ENCODE measurements around the gene VPS52.

VPS52 gene

GRCh38 chr6:33280539-33280938, 8.9 kb upstream of the VPS52 start:
- ChIA-PET POLR2A (interaction anchor here (0.8 to 1.0 kb wide), 2 partner anchors 8 to 9 kb away, joined by 3 to 7 read pairs; partner anchors contain the start of genes PFDN6, RPS18, VPS52 and WDR46), CTCF (interaction anchor here (0.8 to 1.6 kb wide), 3 partner anchors 9 to 21 kb away, joined by 3 read pairs; partner anchors contain the start of genes PFDN6, RGL2 and WDR46)
- TF ChIP-seq CTCF (IDR thresholded peaks at IDR 0.05; ENCODE audit: control extremely low read depth, extremely low read depth, low read depth, missing control alignments) = no peak
- no peak for DNase-seq (ENCODE audit: extremely low spot score)

GRCh38 chr6:33279971-33280511, 8.4 kb upstream of the VPS52 start:
- CTCF ChIA-PET = interaction anchor here (1.1 to 4.4 kb wide), 3 partner anchors 9 to 21 kb away, joined by 3 to 37 read pairs (median 6); partner anchors contain the start of genes PFDN6 and WDR46
- POLR2A ChIA-PET = interaction anchor here (0.5 to 1.0 kb wide), 3 partner anchors 8 to 20 kb away, joined by 3 to 7 read pairs (median 3); partner anchors contain the start of genes PFDN6, RPS18, VPS52 and WDR46
- no peak for DNase-seq (ENCODE audit: extremely low spot score)
- TF ChIP-seq CTCF (IDR thresholded peaks at IDR 0.05; ENCODE audit: control extremely low read depth, extremely low read depth, low read depth, missing control alignments) = peak; percentile 38

GRCh38 chr6:33279257-33279695, 7.6 kb upstream of the VPS52 start:
- no peak for TF ChIP-seq CTCF (IDR thresholded peaks at IDR 0.05; ENCODE audit: control extremely low read depth, extremely low read depth, low read depth, missing control alignments)
- CTCF ChIA-PET = interaction anchor here (1.1 to 4.4 kb wide), 4 partner anchors 9 to 66 kb away, joined by 3 to 37 read pairs (median 9); partner anchors contain the start of genes PFDN6 and WDR46
- POLR2A ChIA-PET = interaction anchor here (1.0 kb wide), 1 partner anchor 20 kb away, joined by 3 read pairs; no protein-coding TSS in a partner anchor
- DNase-seq (ENCODE audit: extremely low spot score) = no peak

- CTCF ChIA-PET = interaction anchor here (0.8 to 4.4 kb wide), 4 partner anchors 10 to 67 kb away, joined by 3 to 37 read pairs (median 9); partner anchors contain the start of genes PFDN6 and WDR46
- no peak for DNase-seq (ENCODE audit: extremely low spot score)
- POLR2A ChIA-PET = interaction anchor here (0.5 to 2.2 kb wide), 3 partner anchors 21 to 307 kb away, joined by 3 to 9 read pairs (median 4); no protein-coding TSS in a partner anchor
- no peak for TF ChIP-seq CTCF (IDR thresholded peaks at IDR 0.05; ENCODE audit: control extremely low read depth, extremely low read depth, low read depth, missing control alignments)
Observed at GRCh38 chr6:33278810-33279209, 7.1 kb upstream of the VPS52 start.

GRCh38 chr6:33278392-33278741, 6.7 kb upstream of the VPS52 start:
- POLR2A ChIA-PET = interaction anchor here (0.5 to 2.2 kb wide), 4 partner anchors 21 to 306 kb away, joined by 3 to 9 read pairs (median 4); no protein-coding TSS in a partner anchor
- DNase-seq (ENCODE audit: extremely low spot score) = no peak
- CTCF ChIA-PET = interaction anchor here (0.8 to 4.4 kb wide), 10 partner anchors 9 to 306 kb away, joined by 3 to 37 read pairs (median 6); partner anchors contain the start of genes PFDN6, RGL2 and WDR46
- TF ChIP-seq CTCF (IDR thresholded peaks at IDR 0.05; ENCODE audit: control extremely low read depth, extremely low read depth, low read depth, missing control alignments) = no peak

- TF ChIP-seq CTCF (IDR thresholded peaks at IDR 0.05; ENCODE audit: control extremely low read depth, extremely low read depth, low read depth, missing control alignments) = no peak
- POLR2A ChIA-PET = interaction anchor here (0.5 to 2.2 kb wide), 10 partner anchors 12 to 432 kb away, joined by 3 to 12 read pairs (median 6); partner anchors contain the start of genes PFDN6, RGL2, WDR46 and ZBTB22
- CTCF ChIA-PET = interaction anchor here (0.8 to 4.4 kb wide), 19 partner anchors 9 to 306 kb away, joined by 3 to 37 read pairs (median 4); partner anchors contain the start of genes PFDN6, RGL2 and WDR46
- peak; percentile 53 for DNase-seq (ENCODE audit: extremely low spot score)
Observed at GRCh38 chr6:33277663-33278391, 6.2 kb upstream of the VPS52 start.

Data from GM10248 (cell line).